Activated T-cell treated with anti-CD3 and anti-CD28 coated beads, Interleukin-2, amount 50 U/mL, for 1 hour (primary cell): ENCODE data around the gene AARS1.
"Not testable (repeated sequence)": the region's sequence is repeated elsewhere in the genome, so short reads cannot be mapped to it uniquely, and the experiment has no call there.

Experiments used
- DNase-seq: peaks from one replicate; pipeline ENCODE4 v3.0.0-alpha.2; 2020

AARS1 gene

DNA sequence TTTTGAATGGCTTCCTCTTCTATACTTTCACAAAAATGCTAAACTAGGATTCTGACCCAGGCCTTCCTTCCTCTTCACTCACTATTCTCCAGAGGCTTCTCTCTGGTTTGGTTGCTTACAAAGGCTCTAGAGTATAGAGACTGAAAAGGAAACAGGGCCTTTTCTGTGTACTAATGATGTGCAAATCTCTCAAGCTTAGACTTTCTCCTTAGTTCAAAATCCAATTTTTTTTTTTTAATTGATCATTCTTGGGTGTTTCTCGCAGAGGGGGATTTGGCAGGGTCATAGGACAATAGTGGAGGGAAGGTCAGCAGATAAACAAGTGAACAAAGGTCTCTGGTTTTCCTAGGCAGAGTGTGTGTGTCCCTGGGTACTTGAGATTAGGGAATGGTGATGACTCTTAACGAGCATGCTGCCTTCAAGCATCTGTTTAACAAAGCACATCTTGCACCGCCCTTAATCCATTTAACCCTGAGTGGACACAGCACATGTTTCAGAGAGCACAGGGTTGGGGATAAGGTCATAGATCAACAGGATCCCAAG lies 65.3 kb downstream of the AARS1 start:
- not testable (repeated sequence) for DNase-seq

DNA sequence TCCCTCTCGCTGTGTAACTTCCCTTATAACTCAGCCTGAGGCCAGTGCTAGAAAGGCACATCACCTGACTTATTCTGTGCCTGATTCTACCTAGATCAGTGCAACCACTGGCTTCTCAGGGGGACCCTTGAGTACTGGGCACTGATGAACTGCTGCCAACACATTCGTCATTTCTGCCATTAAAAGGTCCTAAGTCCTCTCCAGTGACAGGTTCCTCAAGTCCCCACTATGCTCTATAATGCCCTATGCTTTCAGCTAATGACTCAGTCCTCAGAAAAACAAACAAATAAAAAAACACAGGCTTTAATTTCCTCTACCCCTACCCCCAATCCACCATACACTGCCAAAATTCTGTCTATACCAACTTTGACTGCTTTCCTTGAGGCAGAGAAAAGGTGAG lies 66.1 kb downstream of the AARS1 start:
- not testable (repeated sequence) for DNase-seq

DNA sequence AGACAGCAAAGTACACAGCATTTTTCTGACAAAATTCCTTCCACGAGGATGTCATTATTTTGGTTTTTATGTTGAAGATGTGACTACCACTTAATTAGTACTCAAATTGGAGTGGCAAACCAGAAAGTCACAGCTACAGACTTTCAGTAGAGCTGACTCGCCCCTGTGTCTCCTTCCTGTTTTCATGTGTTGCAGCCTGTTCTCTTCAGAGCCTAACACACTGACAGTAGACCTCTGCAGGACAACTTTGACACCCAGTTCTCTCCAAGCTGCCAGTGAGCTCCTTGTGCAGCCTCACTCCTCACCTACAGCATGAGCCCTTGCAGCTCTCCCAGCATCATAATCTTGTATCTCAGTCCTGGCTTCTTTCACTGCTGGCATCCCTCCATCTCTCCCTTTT lies 66.7 kb downstream of the AARS1 start:
- not testable (repeated sequence) for DNase-seq

DNA sequence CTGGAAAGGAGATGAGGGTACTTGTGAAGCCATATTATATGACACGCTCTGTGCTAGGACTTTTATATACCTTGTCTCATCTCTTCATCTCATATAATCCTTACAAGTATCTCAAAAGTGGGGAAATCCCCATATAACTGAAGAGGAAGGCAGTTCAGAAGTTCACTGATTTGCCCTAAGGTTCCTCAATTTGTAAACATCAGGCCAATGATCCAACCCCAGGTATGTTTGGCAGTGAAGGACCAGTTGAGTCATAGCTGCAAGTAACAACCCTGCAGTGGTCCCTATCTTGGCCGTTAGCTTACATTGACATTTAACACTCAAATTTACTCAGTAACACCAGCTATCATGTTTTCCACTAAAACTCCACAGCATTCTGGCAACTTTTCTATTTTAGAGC lies 70.7 kb downstream of the AARS1 start:
- DNase-seq, result not testable (repeated sequence)

DNA sequence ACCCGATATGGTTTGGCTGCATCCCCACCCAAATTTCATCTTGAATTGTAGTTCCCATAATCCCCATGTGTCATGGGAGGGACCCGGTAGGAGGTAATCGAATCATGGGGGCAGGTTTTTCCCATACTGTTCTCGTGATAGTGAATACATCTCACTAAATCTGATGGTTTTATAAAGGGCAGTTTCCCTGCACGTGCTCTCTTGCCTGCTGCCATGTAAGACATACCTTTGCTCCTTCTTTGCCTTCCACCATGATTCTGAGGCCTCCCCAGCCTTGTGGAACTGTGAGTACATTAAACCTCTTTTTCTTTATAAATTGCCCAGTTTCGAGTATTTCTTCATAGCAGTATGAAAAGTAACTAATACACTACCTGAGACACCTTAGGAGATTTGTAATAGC lies 82.9 kb downstream of the AARS1 start:
- not testable (repeated sequence) for DNase-seq

DNA sequence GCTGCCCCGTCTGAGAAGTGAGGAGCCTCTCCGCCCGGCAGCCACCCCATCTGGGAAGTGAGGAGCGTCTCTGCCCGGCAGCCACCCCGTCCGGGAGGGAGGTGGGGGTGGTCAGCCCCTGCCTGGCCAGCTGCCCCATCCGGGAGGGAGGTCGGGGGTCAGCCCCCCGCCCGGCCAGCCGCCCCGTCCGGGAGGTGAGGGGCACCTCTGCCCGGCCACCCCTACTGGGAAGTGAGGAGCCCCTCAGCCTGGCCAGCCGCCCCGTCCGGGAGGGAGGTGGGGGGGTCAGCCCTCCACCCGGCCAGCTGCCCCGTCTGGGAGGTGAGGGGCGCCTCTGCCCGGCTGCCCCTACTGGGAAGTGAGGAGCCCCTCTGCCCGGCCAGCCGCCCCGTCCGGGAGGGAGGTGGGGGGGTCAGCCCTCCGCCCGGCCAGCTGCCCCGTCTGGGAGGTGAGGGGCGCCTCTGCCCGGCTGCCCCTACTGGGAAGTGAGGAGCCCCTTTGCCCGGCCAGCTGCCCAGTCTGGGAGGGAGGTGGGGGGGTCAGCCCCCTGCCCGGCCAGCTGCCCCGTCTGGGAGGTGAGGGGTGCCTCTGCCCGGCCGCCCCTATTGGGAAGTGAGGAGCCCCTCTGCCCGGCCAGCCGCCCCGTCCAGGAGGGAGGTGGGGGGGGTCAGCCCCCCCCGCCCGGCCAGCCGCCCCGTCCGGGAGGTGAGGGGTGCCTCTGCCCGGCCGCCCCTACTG lies 84.5 kb downstream of the AARS1 start:
- not testable (repeated sequence) for DNase-seq

DNA sequence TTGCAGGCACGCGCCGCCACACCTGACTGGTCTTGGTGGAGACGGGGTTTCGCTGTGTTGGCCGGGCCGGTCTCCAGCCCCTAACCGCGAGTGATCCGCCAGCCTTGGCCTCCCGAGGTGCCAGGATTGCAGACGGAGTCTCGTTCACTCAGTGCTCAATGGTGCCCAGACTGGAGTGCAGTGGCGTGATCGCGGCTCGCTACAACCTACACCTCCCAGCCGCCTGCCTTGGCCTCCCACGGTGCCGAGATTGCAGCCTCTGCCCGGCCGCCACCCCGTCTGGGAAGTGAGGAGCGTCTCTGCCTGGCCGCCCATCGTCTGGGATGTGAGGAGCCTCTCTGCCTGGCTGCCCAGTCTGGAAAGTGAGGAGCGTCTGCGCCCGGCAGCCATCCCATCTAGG lies 85.3 kb downstream of the AARS1 start:
- not testable (repeated sequence) for DNase-seq

DNA sequence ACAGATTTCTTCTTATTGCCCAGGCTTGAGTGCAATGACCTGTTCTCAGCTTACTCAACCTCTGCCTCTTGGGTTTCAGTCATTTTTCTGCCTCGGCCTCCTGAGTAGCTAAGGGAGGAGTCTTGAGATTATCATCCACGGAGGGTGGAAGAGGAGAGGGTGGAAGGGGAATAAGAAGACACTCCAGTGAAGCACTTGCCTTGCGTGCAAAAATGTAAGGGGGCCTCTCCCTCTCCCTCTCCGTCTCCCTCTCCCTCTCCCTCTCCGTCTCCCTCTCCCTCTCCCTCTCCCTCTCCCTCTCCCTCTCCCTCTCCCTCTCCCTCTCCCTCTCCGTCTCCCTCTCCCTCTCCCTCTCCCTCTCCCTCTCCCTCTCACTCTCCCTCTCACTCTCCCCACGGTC lies 85.8 kb downstream of the AARS1 start:
- DNase-seq, result not testable (repeated sequence)
